ENCODE results near the gene USP10.

Gene USP10

DNA sequence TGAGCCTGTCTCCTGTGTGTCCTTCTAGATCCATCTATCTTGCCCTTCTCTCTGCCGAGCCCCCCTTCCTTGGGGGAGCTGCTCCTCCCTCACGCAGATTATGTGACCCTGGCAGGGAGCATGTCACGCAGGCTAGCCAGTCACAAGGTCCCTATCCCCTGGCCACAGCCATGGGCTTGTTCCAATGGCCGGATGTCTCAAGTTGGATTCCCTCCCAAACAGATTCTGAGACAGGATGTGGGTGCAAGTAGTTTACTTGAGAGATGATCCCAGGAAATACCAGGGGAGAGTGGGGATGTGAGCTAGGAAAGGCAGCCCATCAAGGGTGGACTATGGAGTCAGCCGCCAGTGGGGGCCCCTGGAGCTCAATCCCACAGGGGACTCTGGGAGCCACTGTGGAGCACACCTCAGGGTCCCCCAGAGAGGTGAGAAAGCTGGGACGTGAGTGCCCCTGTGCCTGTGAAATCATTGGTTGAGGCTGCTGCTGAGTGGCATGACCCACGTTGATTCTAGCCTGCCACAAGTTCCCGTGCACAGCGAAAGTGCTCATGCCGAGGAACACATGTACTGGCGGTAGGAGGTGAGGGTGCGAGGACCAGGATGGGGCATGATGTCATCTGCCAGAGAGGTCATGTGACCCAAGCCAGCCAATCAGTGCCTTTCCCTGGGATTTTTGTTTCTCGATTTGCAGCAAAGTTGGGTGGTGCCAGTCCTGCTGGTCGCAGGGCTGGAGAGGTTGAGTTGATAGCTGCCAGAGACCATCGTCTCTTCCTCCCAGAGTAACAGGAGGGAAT lies 113.5 kb downstream of the USP10 start:
- TF ChIP-seq, protein P1, sequence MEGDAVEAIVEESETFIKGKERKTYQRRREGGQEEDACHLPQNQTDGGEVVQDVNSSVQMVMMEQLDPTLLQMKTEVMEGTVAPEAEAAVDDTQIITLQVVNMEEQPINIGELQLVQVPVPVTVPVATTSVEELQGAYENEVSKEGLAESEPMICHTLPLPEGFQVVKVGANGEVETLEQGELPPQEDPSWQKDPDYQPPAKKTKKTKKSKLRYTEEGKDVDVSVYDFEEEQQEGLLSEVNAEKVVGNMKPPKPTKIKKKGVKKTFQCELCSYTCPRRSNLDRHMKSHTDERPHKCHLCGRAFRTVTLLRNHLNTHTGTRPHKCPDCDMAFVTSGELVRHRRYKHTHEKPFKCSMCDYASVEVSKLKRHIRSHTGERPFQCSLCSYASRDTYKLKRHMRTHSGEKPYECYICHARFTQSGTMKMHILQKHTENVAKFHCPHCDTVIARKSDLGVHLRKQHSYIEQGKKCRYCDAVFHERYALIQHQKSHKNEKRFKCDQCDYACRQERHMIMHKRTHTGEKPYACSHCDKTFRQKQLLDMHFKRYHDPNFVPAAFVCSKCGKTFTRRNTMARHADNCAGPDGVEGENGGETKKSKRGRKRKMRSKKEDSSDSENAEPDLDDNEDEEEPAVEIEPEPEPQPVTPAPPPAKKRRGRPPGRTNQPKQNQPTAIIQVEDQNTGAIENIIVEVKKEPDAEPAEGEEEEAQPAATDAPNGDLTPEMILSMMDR (IDR thresholded peaks at IDR 0.05; ENCODE audit: poor library complexity, severe bottlenecking): no peak
- ATAC-seq (ENCODE audit: low read depth) (no peak), DNase-seq (ENCODE audit: low spot score) (no peak)
- H3K9me3 ChIP-seq (ENCODE audit: severe bottlenecking): no peaks in the 10 kb centered on the region
- H3K27ac ChIP-seq (ENCODE audit: poor library complexity, severe bottlenecking): no peak overlapping the region
- H3K27me3 ChIP-seq (ENCODE audit: insufficient read depth, poor library complexity, severe bottlenecking): no peaks in the 10 kb centered on the region
- H3K4me1 ChIP-seq (ENCODE audit: insufficient read depth, poor library complexity, severe bottlenecking): no peaks in the 10 kb centered on the region
- no peaks in the 10 kb centered on the region for H3K36me3 ChIP-seq (ENCODE audit: low read depth)
- no peak overlapping the region for H3K4me3 ChIP-seq (ENCODE audit: severe bottlenecking)

DNA sequence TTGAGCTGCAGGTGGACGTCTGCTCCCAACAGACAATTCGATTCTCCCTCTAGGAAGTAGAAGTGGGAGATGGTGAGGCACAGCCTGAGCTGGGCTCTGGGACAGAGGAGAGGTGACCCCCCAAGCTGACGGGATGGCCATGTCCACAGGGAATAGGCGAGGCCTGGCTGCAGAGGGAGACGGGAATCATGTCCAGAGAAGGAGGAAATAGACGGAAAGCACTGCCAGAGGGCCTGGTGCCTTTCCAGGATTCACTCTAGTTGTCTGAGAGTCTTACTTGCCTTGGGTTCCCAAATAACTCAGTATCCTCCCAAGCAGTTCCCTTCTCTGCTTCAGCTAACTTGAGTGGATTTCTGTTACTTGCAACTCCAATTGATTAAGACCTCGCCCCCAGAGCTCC lies 115.7 kb downstream of the USP10 start:
- no peaks in the 10 kb centered on the region for H3K36me3 ChIP-seq (ENCODE audit: low read depth)
- no peak overlapping the region for H3K4me3 ChIP-seq (ENCODE audit: severe bottlenecking)
- DNase-seq (ENCODE audit: low spot score) (no peak), ATAC-seq (ENCODE audit: low read depth) (no peak)
- H3K9me3 ChIP-seq (ENCODE audit: severe bottlenecking): no peaks in the 10 kb centered on the region
- no peak overlapping the region for H3K27ac ChIP-seq (ENCODE audit: poor library complexity, severe bottlenecking)
- H3K27me3 ChIP-seq (ENCODE audit: insufficient read depth, poor library complexity, severe bottlenecking): peaks cover under 1% of the 10 kb centered on the region
- TF ChIP-seq, protein P1 (IDR thresholded peaks at IDR 0.05; ENCODE audit: poor library complexity, severe bottlenecking): no peak
- peaks cover 4% of the 10 kb centered on the region for H3K4me1 ChIP-seq (ENCODE audit: insufficient read depth, poor library complexity, severe bottlenecking)

DNA sequence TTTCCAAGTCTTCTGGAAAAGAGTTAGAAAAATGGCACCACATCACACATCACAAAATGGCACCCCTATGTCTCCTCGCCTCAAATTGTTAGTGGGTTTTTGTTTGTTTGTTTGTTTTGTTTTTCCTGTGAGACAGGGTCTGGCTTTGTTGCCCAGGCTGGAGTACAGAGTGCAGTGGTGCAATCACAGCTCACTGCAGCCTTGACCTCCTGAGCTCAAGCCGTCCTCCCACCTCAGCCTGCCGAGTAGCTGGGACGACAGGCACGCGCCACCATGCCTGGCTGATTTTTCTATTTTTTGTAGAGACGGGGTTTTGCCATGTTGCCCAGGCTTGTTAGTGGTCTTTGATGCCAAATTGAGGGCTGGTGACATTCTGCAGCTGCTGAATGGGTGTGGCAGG lies 116.2 kb downstream of the USP10 start:
- no peak overlapping the region for H3K27ac ChIP-seq (ENCODE audit: poor library complexity, severe bottlenecking)
- TF ChIP-seq, protein P1 (IDR thresholded peaks at IDR 0.05; ENCODE audit: poor library complexity, severe bottlenecking): no peak

DNA sequence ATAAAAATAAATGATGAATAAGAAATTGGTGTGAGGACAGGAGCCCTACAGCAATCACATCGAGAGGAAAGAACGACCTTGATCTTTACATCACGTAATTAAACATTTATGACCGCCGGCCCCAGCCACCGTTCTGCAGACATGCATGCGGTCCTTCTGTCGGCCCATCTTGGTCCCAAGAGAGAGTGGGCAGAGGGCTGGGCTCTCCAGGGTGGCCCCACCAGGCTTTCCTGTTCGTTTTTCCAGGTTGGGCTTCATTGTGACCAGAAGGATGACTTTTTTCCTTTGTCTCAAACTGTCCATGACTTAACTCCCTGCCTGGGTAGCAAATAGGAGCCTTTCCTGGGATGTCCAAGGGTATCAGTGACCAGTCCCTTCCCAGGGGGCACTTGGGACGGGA lies 116.7 kb downstream of the USP10 start:
- DNase-seq (ENCODE audit: low spot score): no peak
- TF ChIP-seq, protein P1 (IDR thresholded peaks at IDR 0.05; ENCODE audit: poor library complexity, severe bottlenecking): no peak
- H3K27me3 ChIP-seq (ENCODE audit: insufficient read depth, poor library complexity, severe bottlenecking): peaks cover 6% of the 10 kb centered on the region

More for the DNA sequence above, 116.2 kb downstream of the USP10 start:
- H3K36me3 ChIP-seq (ENCODE audit: low read depth): no peaks in the 10 kb centered on the region
- H3K4me3 ChIP-seq (ENCODE audit: severe bottlenecking): no peak overlapping the region
- peaks cover 4% of the 10 kb centered on the region for H3K4me1 ChIP-seq (ENCODE audit: insufficient read depth, poor library complexity, severe bottlenecking)
- no peaks in the 10 kb centered on the region for H3K9me3 ChIP-seq (ENCODE audit: severe bottlenecking)
- DNase-seq (ENCODE audit: low spot score) (no peak), ATAC-seq (ENCODE audit: low read depth) (no peak)
- peaks cover 6% of the 10 kb centered on the region for H3K27me3 ChIP-seq (ENCODE audit: insufficient read depth, poor library complexity, severe bottlenecking)

DNA sequence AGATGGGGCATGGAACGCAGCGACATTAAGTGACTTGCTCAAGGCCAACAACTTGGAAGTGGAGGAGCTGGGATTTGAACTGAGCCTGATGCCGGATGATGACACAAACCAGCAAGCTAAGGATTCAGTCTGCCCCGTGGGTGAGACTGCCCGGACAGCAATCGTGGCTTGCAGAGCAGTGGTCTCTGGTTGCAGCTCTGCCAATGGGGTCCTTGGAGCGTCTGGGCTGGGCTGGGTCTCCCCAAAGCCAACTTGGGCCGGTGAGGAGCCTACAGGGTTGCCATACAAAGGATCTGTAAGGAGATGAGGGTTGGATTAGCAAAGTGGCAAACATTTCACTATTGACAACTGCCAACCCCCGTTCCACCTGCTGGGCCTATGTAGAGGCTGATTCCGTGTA lies 117.4 kb downstream of the USP10 start:
- peaks cover 6% of the 10 kb centered on the region for H3K27me3 ChIP-seq (ENCODE audit: insufficient read depth, poor library complexity, severe bottlenecking)
- TF ChIP-seq, protein P1 (IDR thresholded peaks at IDR 0.05; ENCODE audit: poor library complexity, severe bottlenecking): no peak
- no peaks in the 10 kb centered on the region for H3K9me3 ChIP-seq (ENCODE audit: severe bottlenecking)
- H3K36me3 ChIP-seq (ENCODE audit: low read depth): no peaks in the 10 kb centered on the region
- peaks cover 4% of the 10 kb centered on the region for H3K4me1 ChIP-seq (ENCODE audit: insufficient read depth, poor library complexity, severe bottlenecking)
- no peak overlapping the region for H3K4me3 ChIP-seq (ENCODE audit: severe bottlenecking)
- ATAC-seq (ENCODE audit: low read depth) (no peak), DNase-seq (ENCODE audit: low spot score) (no peak)
- no peak overlapping the region for H3K27ac ChIP-seq (ENCODE audit: poor library complexity, severe bottlenecking)

More for the DNA sequence above, 116.7 kb downstream of the USP10 start:
- Histone ChIP-seq H3K4me1 (ENCODE audit: insufficient read depth, poor library complexity, severe bottlenecking) (peaks cover 4% of the 10 kb centered on the region), H3K9me3 (ENCODE audit: severe bottlenecking) (no peaks in the 10 kb centered on the region), H3K4me3 (ENCODE audit: severe bottlenecking) (no peak overlapping the region), H3K27ac (ENCODE audit: poor library complexity, severe bottlenecking) (no peak overlapping the region), H3K36me3 (ENCODE audit: low read depth) (no peaks in the 10 kb centered on the region)
- no peak for ATAC-seq (ENCODE audit: low read depth)
